H1 (cell line): Measurements from ENCODE around the gene TRPV6. TPM values are rescaled to one million over a fixed set of nuclear protein-coding genes. Genes with fewer than 3 reads are reported as not detected.

Experiments
- CTCF ChIA-PET: fragments of 300-600 bp; sonication (Branson Sonifier 250); formaldehyde crosslinking; loops from one replicate; lab custom pipeline; 2021; ENCODE audit not compliant: partially characterized antibody; lab: Charles Lee
- POLR2A ChIA-PET: fragments of 300-600 bp; sonication (Branson Sonifier 250); formaldehyde crosslinking; loops from one replicate; lab custom pipeline; 2021; ENCODE audit warnings: inconsistent platforms; ENCODE audit not compliant: partially characterized antibody; lab: Charles Lee
- DNase-seq, 2 experiments: peaks; one replicate each; pipeline versions ENCODE4 v3.0.0 to v3.0.0-alpha.2; 2010 to 2022; ENCODE audit warnings: low spot score in 2 of 2, low read depth in 1 of 2, mixed read lengths in 1 of 2
- FAIRE-seq: peaks from 2 replicates; lab custom pipeline; 2011; peaks lifted over from hg19 to GRCh38; lab: Jason Lieb, UNC
- H2AFZ ChIP-seq: 2 replicates; pipeline ENCODE4 v1.8.1; 2012; ENCODE audit warnings: low read length, inconsistent platforms
- H2AK5ac ChIP-seq: 2 replicates; pipeline ENCODE4 v1.6.1; 2013; ENCODE audit warnings: low read depth, low read length
- H2BK120ac ChIP-seq: replicated peaks from 2 replicates; pipeline ENCODE3; 2013; ENCODE audit warnings: low read depth, low read length, inconsistent platforms
- H2BK12ac ChIP-seq: 2 replicates; pipeline ENCODE4 v1.6.1; 2013; ENCODE audit warnings: low read depth, low read length
- H2BK15ac ChIP-seq: 2 replicates; pipeline ENCODE4 v1.6.1; 2013; ENCODE audit warnings: low read length
- H2BK20ac ChIP-seq: 2 replicates; pipeline ENCODE4 v1.6.1; 2013; ENCODE audit warnings: low read length
- H2BK5ac ChIP-seq: 2 replicates; pipeline ENCODE4 v1.6.1; 2013; ENCODE audit warnings: low read depth, low read length
- H3K14ac ChIP-seq: 2 replicates; pipeline ENCODE4 v1.6.1; 2013; ENCODE audit warnings: inconsistent platforms; ENCODE audit not compliant: insufficient read length
- H3K18ac ChIP-seq: 2 replicates; pipeline ENCODE4 v1.6.1; 2013; ENCODE audit warnings: low read length; ENCODE audit errors: extremely low read depth
- H3K23ac ChIP-seq: 2 replicates; pipeline ENCODE4 v1.6.1; 2013; ENCODE audit warnings: inconsistent platforms; ENCODE audit not compliant: insufficient read length
- H3K23me2 ChIP-seq: 2 replicates; pipeline ENCODE4 v1.6.1; 2013; ENCODE audit warnings: low read depth, low read length
- H3K27ac ChIP-seq: 2 replicates; pipeline ENCODE4 v1.6.1; 2011; ENCODE audit warnings: low read depth, low read length, inconsistent platforms
- H3K27me3 ChIP-seq, 4 experiments: replicated peaks in 1 of 4; 1 replicate in 1 of 4; 2 replicates in 3 of 4; pipeline versions ENCODE4 v1.6.1 to v1.8.1; 2011 to 2013; ENCODE audit warnings: low read length in 3 of 4, mild to moderate bottlenecking in 3 of 4, inconsistent platforms in 2 of 4, mixed read lengths in 2 of 4, moderate library complexity in 1 of 4; ENCODE audit not compliant: control insufficient read depth in 3 of 4, insufficient read depth in 3 of 4; ENCODE audit errors: extremely low read depth in 1 of 4
- H3K36me3 ChIP-seq, 4 experiments: 2 replicates each; pipeline versions ENCODE4 v1.6.1 to v1.8.1; 2011 to 2013; ENCODE audit warnings: mild to moderate bottlenecking in 4 of 4, low read length in 3 of 4, moderate library complexity in 2 of 4, control low read depth in 1 of 4, inconsistent platforms in 1 of 4; ENCODE audit not compliant: insufficient read depth in 4 of 4, control insufficient read depth in 2 of 4
- H3K4ac ChIP-seq: replicated peaks from 2 replicates; pipeline ENCODE3; 2013; ENCODE audit warnings: low read length, low read depth, mixed read lengths, inconsistent platforms; ENCODE audit not compliant: insufficient read length
- H3K4me1 ChIP-seq, 4 experiments: replicated peaks in 1 of 4; 1 replicate in 1 of 4; 2 replicates in 3 of 4; pipeline versions ENCODE4 v1.6.1 to v1.8.1; 2011 to 2013; ENCODE audit warnings: low read length in 3 of 4, inconsistent platforms in 2 of 4, mixed read lengths in 1 of 4; ENCODE audit not compliant: insufficient read depth in 4 of 4, control insufficient read depth in 3 of 4
- H3K4me2 ChIP-seq, 2 experiments: 2 replicates each; pipeline versions ENCODE4 v1.6.1 to v1.8.1; 2011 to 2013; ENCODE audit warnings: low read depth in 2 of 2, low read length in 2 of 2, control low read depth in 1 of 2, inconsistent platforms in 1 of 2, mild to moderate bottlenecking in 1 of 2; ENCODE audit not compliant: insufficient read depth in 1 of 2
- H3K4me3 ChIP-seq, 4 experiments: fragments of 200-600, 300-600 bp in 1 of 4; sonication (generic), shearing (Covaris generic), sonication (Bioruptor Twin) in 1 of 4; 2 replicates each; pipeline versions ENCODE4 v1.5.1 to v1.8.1; 2011 to 2016; ENCODE audit warnings: low read length in 4 of 4, low read depth in 3 of 4, control low read depth in 2 of 4, inconsistent platforms in 2 of 4, mild to moderate bottlenecking in 2 of 4, mixed read lengths in 1 of 4, moderate library complexity in 1 of 4; ENCODE audit not compliant: insufficient read depth in 2 of 4; ENCODE audit errors: extremely low read depth in 1 of 4
- H3K56ac ChIP-seq: replicated peaks from 2 replicates; pipeline ENCODE3; 2013; ENCODE audit warnings: low read depth, mild to moderate bottlenecking, mixed read lengths, low read length, inconsistent platforms; ENCODE audit not compliant: insufficient read length
- H3K79me1 ChIP-seq: 2 replicates; pipeline ENCODE4 v1.6.1; 2013; ENCODE audit warnings: low read depth, low read length, control low read depth
- H3K79me2 ChIP-seq, 2 experiments: 2 replicates each; pipeline versions ENCODE4 v1.6.1 to v1.8.1; 2012 to 2013; ENCODE audit warnings: low read length in 2 of 2, mild to moderate bottlenecking in 2 of 2, inconsistent platforms in 1 of 2; ENCODE audit not compliant: insufficient read depth in 2 of 2, control insufficient read depth in 1 of 2
- H3K9ac ChIP-seq, 4 experiments: replicated peaks in 1 of 4; 1 replicate in 1 of 4; 2 replicates in 3 of 4; pipeline versions ENCODE4 v1.6.1 to v1.8.1; 2011 to 2013; ENCODE audit warnings: low read depth in 3 of 4, low read length in 3 of 4, control low read depth in 2 of 4, mild to moderate bottlenecking in 2 of 4, moderate library complexity in 2 of 4, inconsistent platforms in 1 of 4; ENCODE audit errors: extremely low read depth in 1 of 4
- H3K9me3 ChIP-seq, 2 experiments: 2 replicates each; pipeline versions ENCODE4 v1.6.1 to v1.8.1; 2012 to 2013; ENCODE audit warnings: mild to moderate bottlenecking in 2 of 2, moderate library complexity in 2 of 2, control low read depth in 1 of 2, inconsistent platforms in 1 of 2, low read depth in 1 of 2, low read length in 1 of 2, mixed read lengths in 1 of 2; ENCODE audit not compliant: insufficient read depth in 2 of 2
- H4K20me1 ChIP-seq, 2 experiments: replicated peaks in 1 of 2; 2 replicates each; pipeline versions ENCODE3 to v1.8.1; 2011 to 2013; ENCODE audit warnings: inconsistent platforms in 2 of 2, low read length in 2 of 2, mild to moderate bottlenecking in 1 of 2; ENCODE audit not compliant: insufficient read depth in 2 of 2, control insufficient read depth in 1 of 2
- H4K5ac ChIP-seq: 2 replicates; pipeline ENCODE4 v1.6.1; 2013; ENCODE audit warnings: low read length, low read depth, mixed read lengths, inconsistent platforms; ENCODE audit not compliant: insufficient read length
- H4K8ac ChIP-seq: 2 replicates; pipeline ENCODE4 v1.8.0; 2013; ENCODE audit warnings: mild to moderate bottlenecking, moderate library complexity, low read length, inconsistent platforms; ENCODE audit not compliant: insufficient read depth; ENCODE audit errors: extremely low read depth
- H4K91ac ChIP-seq: replicated peaks from 2 replicates; pipeline ENCODE3; 2013; ENCODE audit warnings: low read length, mixed read lengths, inconsistent platforms; ENCODE audit not compliant: insufficient read length
- EGR1 ChIP-seq: IDR thresholded peaks from 2 replicates; pipeline ENCODE4 v1.6.1; 2011; ENCODE audit warnings: low read depth, low read length, borderline replicate concordance
- RBBP5 ChIP-seq: IDR thresholded peaks from 2 replicates; pipeline ENCODE4 v1.7.1; 2012; ENCODE audit warnings: low read depth, mild to moderate bottlenecking, inconsistent platforms, low read length, moderate library complexity, borderline replicate concordance
- SP2 ChIP-seq: IDR thresholded peaks from 2 replicates; pipeline ENCODE4 v1.6.1; 2012; ENCODE audit warnings: mild to moderate bottlenecking, low read length, inconsistent platforms
- TCF12 ChIP-seq: IDR thresholded peaks from 2 replicates; pipeline ENCODE4 v1.6.1; 2011; ENCODE audit warnings: low read depth, mild to moderate bottlenecking, low read length
- WGBS, 2 experiments: shearing (Covaris generic) in 1 of 2; methylation state at CpG; one replicate each; pipeline versions ENCODE4 v1.1.6 to v1.1.7; 2013 to 2015; ENCODE audit warnings: low lambda C conversion rate in 2 of 2, mixed read lengths in 2 of 2, inconsistent platforms in 1 of 2, low coverage in 1 of 2, missing lambda C conversion rate in 1 of 2; ENCODE audit not compliant: insufficient replicate concordance in 2 of 2, insufficient coverage in 1 of 2, insufficient read length in 1 of 2; ENCODE audit errors: extremely low coverage in 1 of 2, missing lambda C conversion rate in 1 of 2; 5-methylcytosine and 5-hydroxymethylcytosine counted together
- polyA plus RNA-seq, 7 experiments: library from polyadenylated mRNA; depleted of rRNA in 3 of 7; stranded (reverse) in 5 of 7; unstranded in 2 of 7; fragments of >200 nt in 5 of 7; fragments of 200-250 nt in 2 of 7; gene quantifications; 1 replicate in 5 of 7; 2 replicates in 1 of 7; 4 replicates in 1 of 7; pipeline versions ENCODE4 v1.2.1 to v1.2.3, GENCODE V29; 2011 to 2013; ENCODE audit warnings: missing spikeins in 2 of 7, mixed read lengths in 2 of 7
- total RNA-seq: library from RNA; stranded (reverse); fragmentation: NEBNext Ultra II Directional; extraction: Animal tissue kit (Norgen Biotek cat#: 25700); gene quantifications from 2 replicates; pipeline ENCODE4 v1.2.1, GENCODE V29; 2021

Gene TRPV6
- total and polyA plus RNA-seq, 2 of the 8 experiments (the other 6 are each of a cell fraction or from before 2014, with no cell fraction given) = 0.52 to 1.1 TPM

- H3K18ac ChIP-seq = no peak overlapping the region
- H3K4ac ChIP-seq = no peak overlapping the region
- FAIRE-seq = no peak
- no peak overlapping the region for H4K5ac ChIP-seq
- TF ChIP-seq SP2 (no peak), TCF12 (no peak), EGR1 (no peak), RBBP5 (no peak)
- H4K20me1 ChIP-seq = no peaks in the 10 kb centered on the region
- H3K79me1 ChIP-seq = no peaks in the 10 kb centered on the region
- WGBS, 2 experiments = 93% methylated on average over 1 of the region's 1 CpG; no CpG with 5 or more reads in 1 of the 2 experiments
- H3K9me3 ChIP-seq = peaks cover 5% of the 10 kb centered on the region in 2 experiments
- H3K27me3 ChIP-seq = no peaks in the 10 kb centered on the region
- H4K8ac ChIP-seq = no peak overlapping the region
- POLR2A ChIA-PET = no interaction called here
- no peaks in the 10 kb centered on the region for H3K79me2 ChIP-seq
- no peak overlapping the region for H2BK12ac ChIP-seq
- H2AK5ac ChIP-seq = no peak overlapping the region
- H2BK120ac ChIP-seq = no peak overlapping the region
- no peaks in the 10 kb centered on the region for H3K36me3 ChIP-seq
- H2BK15ac ChIP-seq = no peak overlapping the region
- no peak for DNase-seq
- H3K14ac ChIP-seq = no peak overlapping the region
- H3K27ac ChIP-seq = no peak overlapping the region
- CTCF ChIA-PET = interaction anchor here (0.7 to 1.9 kb wide), 2 partner anchors 13 to 45 kb away, joined by 3 to 5 read pairs; no protein-coding TSS in a partner anchor
- no peak overlapping the region for H2BK20ac ChIP-seq
- H2AFZ ChIP-seq = 0 out of 2 replicates have a peak overlapping the region, but pooled peaks have one; percentile 68
- H3K4me3 ChIP-seq = no peak overlapping the region
- no peak overlapping the region for H3K9ac ChIP-seq
- H3K4me2 ChIP-seq = no peak overlapping the region
- H3K23me2 ChIP-seq = no peaks in the 10 kb centered on the region
- no peaks in the 10 kb centered on the region for H3K4me1 ChIP-seq
- H3K56ac ChIP-seq = no peak overlapping the region
- H4K91ac ChIP-seq = no peak overlapping the region
- H3K23ac ChIP-seq = no peak overlapping the region
- no peak overlapping the region for H2BK5ac ChIP-seq
These were observed 57.5 kb downstream of the TRPV6 start for GRCh38 chr7:142827951-142828500.
